ENCODE results near the gene HDGFL2. TPM values are rescaled to one million over a fixed set of nuclear protein-coding genes. Genes with fewer than 3 reads are reported as not detected.
"Not testable (repeated sequence)": the region's sequence is repeated elsewhere in the genome, so short reads cannot be mapped to it uniquely, and the experiment has no call there.

The HDGFL2 gene
- total and polyA plus RNA-seq, 12 donors: 20.5 to 40.9 (median 28.0) TPM

DNA sequence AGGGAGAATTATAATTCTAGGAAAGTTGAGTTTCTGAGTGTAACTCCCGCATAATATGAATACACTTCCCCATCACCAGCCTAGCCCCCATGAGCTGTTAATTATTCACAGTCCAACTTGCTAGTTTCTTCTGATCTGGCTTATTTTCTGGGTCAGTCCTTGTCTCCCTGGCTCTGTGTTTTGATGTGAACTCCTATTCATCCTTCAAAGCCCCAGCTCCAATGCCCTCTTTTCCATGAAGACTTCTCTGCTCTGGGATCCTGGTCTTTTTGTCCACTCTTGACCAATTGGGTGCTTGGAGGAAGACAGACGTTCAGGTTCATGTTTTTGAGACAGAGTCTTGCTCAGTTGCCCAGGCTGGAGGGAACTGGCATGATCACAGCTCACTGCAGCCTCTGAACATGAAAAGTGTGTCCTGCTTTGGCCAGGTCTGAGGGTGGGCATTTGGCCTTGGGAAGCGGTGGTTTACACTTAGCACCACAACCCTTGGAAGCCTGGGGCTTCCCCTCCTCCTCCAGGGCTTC is 67.1 kb downstream of the HDGFL2 start:
- TF ChIP-seq CTCF (IDR thresholded peaks at IDR 0.05): no peak
- Histone ChIP-seq H3K36me3 (no peaks in the 10 kb centered on the region), H3K4me1 (peaks cover 0 to 67% (median 14%) of the 10 kb centered on the region in 9 donors), H3K27me3 (peaks cover 0 to 9% (median 0%) of the 10 kb centered on the region in 7 donors), H3K27ac (peak overlapping the region in 2 of 10 donors; percentile 9 to 88), H3K4me3 (peak overlapping the region in 1 of 10 donors; percentile 37), H3K9me3 (peaks cover 0 to 12% (median 0%) of the 10 kb centered on the region in 11 donors)
- DNase-seq (no peak), ATAC-seq (no peak)
- WGBS, 2 donors: 85 to 89% methylated on average over 3 of the region's 3 CpGs
- intact Hi-C loops (cut with DNase I): no loop called here

DNA sequence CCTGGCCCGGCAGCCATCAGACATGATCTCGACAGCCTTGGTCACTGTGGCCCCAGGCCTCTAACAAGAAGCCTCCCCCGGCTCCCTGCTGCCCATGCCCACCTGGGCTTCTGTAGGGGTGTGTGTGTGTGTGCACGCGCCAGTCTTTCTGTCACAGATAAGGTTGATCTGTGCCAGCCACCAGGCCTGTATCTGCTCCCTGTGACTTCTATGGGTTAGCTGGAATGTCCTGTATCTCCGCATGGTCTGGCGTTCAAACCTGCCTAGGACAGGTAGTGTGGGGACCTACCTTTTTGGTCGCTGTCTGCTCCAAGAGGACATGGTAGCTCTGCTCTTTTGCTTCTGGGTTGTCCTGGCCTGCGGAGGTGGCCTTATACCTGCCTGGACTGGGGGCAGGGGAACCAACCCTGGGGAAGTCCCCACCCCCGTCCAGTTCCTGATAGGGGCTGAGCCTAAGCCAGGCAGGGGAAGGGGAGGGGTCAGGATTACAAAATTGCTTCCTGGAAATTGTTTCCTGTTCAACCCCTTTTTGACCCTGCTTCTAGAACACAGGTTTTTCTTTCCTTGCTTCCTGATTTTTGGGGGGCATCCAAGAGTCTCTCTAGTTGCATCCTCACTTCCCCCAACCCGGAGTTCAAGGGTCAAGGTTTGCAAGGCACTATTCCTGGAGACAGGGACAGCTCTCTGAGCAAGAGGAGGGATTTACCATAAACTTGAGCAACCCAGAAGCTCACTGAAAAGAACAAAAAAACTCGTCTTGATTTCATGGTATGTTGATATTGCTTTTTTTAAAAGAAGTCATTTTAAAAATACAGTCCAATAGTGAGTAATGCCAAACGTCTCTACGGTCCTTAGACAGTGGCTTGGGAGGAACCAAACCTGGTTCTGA is 67.8 kb downstream of the HDGFL2 start, which contains the start of gene LRG1:
LRG1 (minus strand) TSS at position 344 of the 889 bp plus-strand sequence; CDS start at position 321, 23 bp downstream.
- Histone ChIP-seq H3K27me3 (peaks cover 0 to 5% (median 0%) of the 10 kb centered on the region in 7 donors), H3K4me1 (peaks cover 0 to 61% (median 14%) of the 10 kb centered on the region in 9 donors), H3K27ac (peak within 1 kb of the TSS in 3 of 10 donors; percentile 9 to 88 (median 25)), H3K9me3 (peaks cover 0 to 12% (median 0%) of the 10 kb centered on the region in 11 donors), H3K4me3 (peak within 1 kb of the TSS in 1 of 10 donors; percentile 37), H3K36me3 (no peaks in the 10 kb centered on the region)
- intact Hi-C loops (cut with DNase I): no loop called here
- WGBS, 2 donors: 44 to 47% methylated on average over 14 of the region's 14 CpGs
- DNase-seq (peak in 1 of 2 donors; percentile 44), ATAC-seq (peak in 6 of 8 donors; percentile 27 to 53 (median 46))
- TF ChIP-seq CTCF (IDR thresholded peaks at IDR 0.05): no peak

DNA sequence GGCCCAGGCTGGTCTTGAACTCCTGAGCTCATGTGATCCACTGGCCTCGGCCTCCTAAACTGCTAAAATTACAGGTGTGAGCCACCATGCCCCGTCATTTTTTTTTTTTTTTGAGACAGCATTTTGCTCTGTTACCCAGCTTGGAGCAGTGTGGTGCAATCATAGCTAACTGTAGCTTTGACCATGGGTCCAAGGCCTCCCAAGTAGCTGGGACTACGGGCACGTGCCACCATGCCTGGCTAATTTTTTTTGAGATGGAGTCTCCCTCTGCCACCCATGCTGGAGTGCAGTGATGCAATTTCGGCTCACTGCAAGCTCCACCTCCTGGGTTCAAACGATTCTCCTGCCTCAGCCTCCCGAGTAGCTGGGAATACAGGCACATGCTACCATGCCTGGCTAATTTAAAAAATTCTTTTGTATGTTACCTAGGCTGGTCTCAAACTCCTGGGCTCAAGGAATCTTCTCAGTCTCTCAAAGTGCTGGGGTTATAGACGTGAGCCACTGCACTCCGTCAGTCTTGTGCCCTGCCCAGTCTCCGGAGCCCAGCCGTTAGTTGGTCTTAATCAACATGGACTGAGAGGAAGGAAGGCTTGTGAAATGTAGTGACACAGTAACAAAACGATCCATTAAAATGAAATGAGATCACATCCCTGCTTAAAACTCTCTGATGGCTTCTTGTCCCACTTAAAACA is 69.2 kb downstream of the HDGFL2 start:
- peaks cover 0 to 12% (median 0%) of the 10 kb centered on the region in 11 donors for H3K9me3 ChIP-seq
- peak overlapping the region in 1 of 10 donors; percentile 88 for H3K27ac ChIP-seq
- no peak for ATAC-seq
- no peak for DNase-seq
- no peak for TF ChIP-seq CTCF (IDR thresholded peaks at IDR 0.05)
- peaks cover 0 to 48% (median 3%) of the 10 kb centered on the region in 9 donors for H3K4me1 ChIP-seq
- intact Hi-C loops (cut with DNase I): no loop called here
- H3K4me3 ChIP-seq: peak overlapping the region in 1 of 10 donors; percentile 2
- peaks cover 0 to 5% (median 0%) of the 10 kb centered on the region in 7 donors for H3K27me3 ChIP-seq
- WGBS, 2 donors: 78 to 79% methylated on average over 12 of the region's 12 CpGs
- H3K36me3 ChIP-seq: peaks cover 0 to 8% (median 0%) of the 10 kb centered on the region in 9 donors

GRCh38 chr19:4541806-4542145 is 69.7 kb downstream of the HDGFL2 start:
- H3K27ac ChIP-seq: peak overlapping the region in 1 of 10 donors; percentile 88
- intact Hi-C loops (cut with DNase I); H3K4me3 ChIP-seq; H3K27me3 ChIP-seq; DNase-seq; ATAC-seq: not testable (repeated sequence)
- H3K36me3 ChIP-seq: peaks cover 0 to 13% (median 0%) of the 10 kb centered on the region in 9 donors
- H3K4me1 ChIP-seq: peaks cover 0 to 43% (median 0%) of the 10 kb centered on the region in 9 donors
- WGBS, 2 donors: 92 to 94% methylated on average over 12 of the region's 12 CpGs
- peaks cover 0 to 12% (median 0%) of the 10 kb centered on the region in 11 donors for H3K9me3 ChIP-seq

Measured in heart right ventricle (tissue), 16 donors.